OCI-LY7 (cell line): Measurements from ENCODE around the gene CHD8. TPM values are rescaled to one million over a fixed set of nuclear protein-coding genes. Genes with fewer than 3 reads are reported as not detected.
A peak's percentile ranks its signal among the peaks of the same experiment; 100 is the strongest.
"Not testable (repeated sequence)": the region's sequence is repeated elsewhere in the genome, so short reads cannot be mapped to it uniquely, and the experiment has no call there.

Experiments
- BruUV-seq: library from RNA; stranded (reverse); fragments of 400-500 nt; replicated peaks from 2 replicates; lab custom pipeline; 2021; lab: Mats Ljungman, UMichigan
- CTCF ChIA-PET: fragments of 300-600 bp; sonication (Branson Sonifier 250); formaldehyde crosslinking; loops from one replicate; lab custom pipeline; 2022; ENCODE audit warnings: antibody characterized with exemption; ENCODE audit not compliant: unreplicated experiment; lab: Charles Lee
- POLR2A ChIA-PET: fragments of 300-600 bp; sonication (Branson Sonifier 250); formaldehyde crosslinking; loops from one replicate; lab custom pipeline; 2022; ENCODE audit warnings: antibody characterized with exemption; lab: Charles Lee
- DNase-seq: peaks from one replicate; pipeline ENCODE4 v3.0.0-alpha.2; 2015; ENCODE audit warnings: low spot score
- H2AFZ ChIP-seq: fragments of 200-600 bp; sonication (generic), shearing (Covaris generic); 2 replicates; pipeline ENCODE4 v1.6.1; 2014; ENCODE audit warnings: mild to moderate bottlenecking, antibody characterized with exemption, low read length, moderate library complexity
- H3K27ac ChIP-seq: fragments of 200-600 bp; sonication (generic); 2 replicates; pipeline ENCODE4 v1.5.1; 2014; ENCODE audit warnings: mixed run types, low read depth, mild to moderate bottlenecking, moderate library complexity, low read length, inconsistent platforms; ENCODE audit not compliant: poor library complexity, severe bottlenecking
- H3K36me3 ChIP-seq: fragments of 200-600 bp; sonication (generic); 2 replicates; pipeline ENCODE4 v1.6.1; 2014; ENCODE audit warnings: mild to moderate bottlenecking, antibody characterized with exemption, low read length, moderate library complexity, mixed read lengths; ENCODE audit not compliant: insufficient read depth
- H3K4me1 ChIP-seq: fragments of 200-600 bp; sonication (generic); 2 replicates; pipeline ENCODE4 v1.5.1; 2014; ENCODE audit warnings: mild to moderate bottlenecking, low read length; ENCODE audit not compliant: insufficient read depth, poor library complexity, severe bottlenecking
- H3K4me2 ChIP-seq: fragments of 200-600 bp; sonication (generic); 2 replicates; pipeline ENCODE4 v1.6.1; 2014; ENCODE audit warnings: mild to moderate bottlenecking, low read length
- H3K4me3 ChIP-seq: fragments of 200-600 bp; sonication (generic); 2 replicates; pipeline ENCODE4 v1.5.1; 2014; ENCODE audit warnings: mild to moderate bottlenecking, low read depth, low read length; ENCODE audit not compliant: poor library complexity, severe bottlenecking
- H3K79me2 ChIP-seq: fragments of 200-600 bp; sonication (generic); 2 replicates; pipeline ENCODE4 v1.6.1; 2016; ENCODE audit warnings: low read depth, mild to moderate bottlenecking, low read length, moderate library complexity, mixed read lengths; ENCODE audit not compliant: insufficient read depth
- H3K9me2 ChIP-seq: fragments of 200-600 bp; sonication (generic); 2 replicates; pipeline ENCODE4 v1.6.1; 2016; ENCODE audit warnings: mild to moderate bottlenecking, low read length, mixed read lengths; ENCODE audit not compliant: insufficient read depth
- H3K9me3 ChIP-seq: fragments of 200-600 bp; sonication (generic); 2 replicates; pipeline ENCODE4 v1.6.1; 2014; ENCODE audit warnings: mild to moderate bottlenecking, mixed run types, low read length, mixed read lengths
- H4K20me1 ChIP-seq: fragments of 200-600 bp; sonication (generic); 2 replicates; pipeline ENCODE4 v1.6.1; 2014; ENCODE audit warnings: mild to moderate bottlenecking, antibody characterized with exemption, low read length, moderate library complexity, mixed read lengths; ENCODE audit not compliant: insufficient read depth
- EZH2phosphoT487 ChIP-seq: fragments of 200-600 bp; sonication (generic); IDR thresholded peaks from 2 replicates; pipeline ENCODE4 v1.6.1; 2018; ENCODE audit warnings: low read depth, borderline replicate concordance, mild to moderate bottlenecking, mixed run types, antibody characterized with exemption, low read length, moderate library complexity, mixed read lengths
- intact Hi-C: fragments of 100-400 bp; cut with micrococcal nuclease; formaldehyde crosslinking; loops from one replicate; pipeline ENCODE4 v1.10.0; 2022; ENCODE audit not compliant: unreplicated experiment
- total RNA-seq, 2 experiments: library from RNA; depleted of rRNA in 1 of 2; stranded (reverse); fragments of >200 nt in 1 of 2; shearing (Covaris generic) in 1 of 2; gene quantifications; 2 replicates each; pipeline ENCODE4 v1.2.3, GENCODE V29; 2014 to 2022
- TF ChIP-seq, protein P1 (sequence below): fragments of 200-600 bp; sonication (generic); conservative IDR thresholded peaks from 2 replicates; pipeline ENCODE4 v1.5.1; 2014; ENCODE audit warnings: mild to moderate bottlenecking, antibody characterized with exemption, low read length, moderate library complexity, mixed read lengths

The CHD8 gene
- total RNA-seq, 2 experiments from 2014 or later: 64.1 to 115 TPM

DNA sequence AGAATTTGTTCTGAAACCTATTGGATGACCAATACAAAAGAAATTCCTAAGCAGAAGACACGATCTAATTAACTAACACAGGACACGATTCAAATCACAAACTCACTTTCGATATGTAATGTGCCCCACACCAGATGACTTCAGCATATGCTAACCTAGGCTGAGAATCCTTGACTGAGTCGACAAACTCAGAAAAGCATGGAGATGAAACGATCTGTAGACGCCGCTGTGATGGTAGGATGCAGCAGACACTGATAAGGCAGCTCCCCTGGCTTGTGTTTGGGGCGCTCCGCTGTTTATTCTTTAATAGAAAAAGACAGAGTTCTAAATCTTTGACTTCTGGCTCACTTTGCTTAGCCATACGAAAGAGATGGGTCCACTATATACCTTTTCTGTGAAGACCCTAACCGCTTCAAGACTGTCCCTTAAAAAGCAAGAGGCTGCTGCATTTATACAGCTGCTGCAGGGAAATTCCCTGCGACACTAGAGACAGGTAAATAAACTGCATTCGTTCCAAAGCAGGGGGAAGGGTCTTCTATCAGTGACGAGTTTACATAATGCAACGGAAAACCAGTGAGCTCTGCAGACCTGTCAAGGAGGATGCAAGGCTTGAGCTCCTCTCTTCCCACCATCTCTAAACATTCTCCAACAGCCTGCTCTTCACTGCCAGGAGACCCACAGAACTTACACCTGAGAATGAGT, 929 bp downstream of the CHD8 start:
- intact Hi-C loops: no loop called here
- ChIA-PET POLR2A (interaction anchor here (0.9 to 4.1 kb wide), 7 partner anchors 8 to 185 kb away, joined by 3 to 35 read pairs (median 6); partner anchors contain the start of genes RAB2B, SALL2 and TOX4), CTCF (interaction anchor here (0.6 to 1.7 kb wide), 3 partner anchors 10 to 146 kb away, joined by 3 to 5 read pairs (median 3); no protein-coding TSS in a partner anchor)
- H3K36me3 ChIP-seq: peaks cover 42% of the 10 kb centered on the region
- peak overlapping the region; percentile 88 for H3K4me2 ChIP-seq
- H2AFZ ChIP-seq: 0 out of 2 replicates have a peak overlapping the region, but pooled peaks have one; percentile 70
- H3K79me2 ChIP-seq: peaks cover 57% of the 10 kb centered on the region
- H3K27ac ChIP-seq: peak overlapping the region; percentile 73
- no peaks in the 10 kb centered on the region for H3K9me2 ChIP-seq
- H3K4me1 ChIP-seq: peaks cover 23% of the 10 kb centered on the region
- TSS peak; percentile 63 for BruUV-seq
- peak overlapping the region; percentile 91 for H3K4me3 ChIP-seq
- TF ChIP-seq, protein P1, sequence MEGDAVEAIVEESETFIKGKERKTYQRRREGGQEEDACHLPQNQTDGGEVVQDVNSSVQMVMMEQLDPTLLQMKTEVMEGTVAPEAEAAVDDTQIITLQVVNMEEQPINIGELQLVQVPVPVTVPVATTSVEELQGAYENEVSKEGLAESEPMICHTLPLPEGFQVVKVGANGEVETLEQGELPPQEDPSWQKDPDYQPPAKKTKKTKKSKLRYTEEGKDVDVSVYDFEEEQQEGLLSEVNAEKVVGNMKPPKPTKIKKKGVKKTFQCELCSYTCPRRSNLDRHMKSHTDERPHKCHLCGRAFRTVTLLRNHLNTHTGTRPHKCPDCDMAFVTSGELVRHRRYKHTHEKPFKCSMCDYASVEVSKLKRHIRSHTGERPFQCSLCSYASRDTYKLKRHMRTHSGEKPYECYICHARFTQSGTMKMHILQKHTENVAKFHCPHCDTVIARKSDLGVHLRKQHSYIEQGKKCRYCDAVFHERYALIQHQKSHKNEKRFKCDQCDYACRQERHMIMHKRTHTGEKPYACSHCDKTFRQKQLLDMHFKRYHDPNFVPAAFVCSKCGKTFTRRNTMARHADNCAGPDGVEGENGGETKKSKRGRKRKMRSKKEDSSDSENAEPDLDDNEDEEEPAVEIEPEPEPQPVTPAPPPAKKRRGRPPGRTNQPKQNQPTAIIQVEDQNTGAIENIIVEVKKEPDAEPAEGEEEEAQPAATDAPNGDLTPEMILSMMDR: no peak
- no peak for TF ChIP-seq EZH2phosphoT487
- no peaks in the 10 kb centered on the region for H3K9me3 ChIP-seq
- peak; percentile 36 for DNase-seq
- H4K20me1 ChIP-seq: peaks cover 17% of the 10 kb centered on the region; the same call in 1 of the 2 replicates

DNA sequence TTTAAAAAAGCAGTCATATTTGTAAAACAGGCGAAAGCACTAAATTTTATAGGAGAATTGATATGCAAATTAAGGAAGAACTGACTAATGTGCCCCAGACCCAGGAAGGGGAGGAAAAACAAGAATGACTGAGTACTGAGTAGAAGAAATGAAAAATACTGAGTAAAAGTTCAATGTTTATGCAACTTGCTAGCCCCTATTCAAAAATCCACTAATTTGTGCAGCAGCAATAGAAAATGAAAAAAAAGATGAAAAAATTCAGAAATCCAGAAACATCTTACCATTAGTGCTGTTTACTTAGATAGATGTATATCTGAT, 6.1 kb downstream of the CHD8 start:
- no peak overlapping the region for H2AFZ ChIP-seq
- H4K20me1 ChIP-seq: peaks cover 14% of the 10 kb centered on the region; the same call in 1 of the 2 replicates
- DNase-seq: no peak
- no peak overlapping the region for H3K4me2 ChIP-seq
- H3K36me3 ChIP-seq: peaks cover 53% of the 10 kb centered on the region
- H3K4me3 ChIP-seq: no peak overlapping the region
- H3K27ac ChIP-seq: no peak overlapping the region
- peaks cover 22% of the 10 kb centered on the region for H3K4me1 ChIP-seq
- no peaks in the 10 kb centered on the region for H3K9me2 ChIP-seq
- H3K9me3 ChIP-seq: no peaks in the 10 kb centered on the region
- ChIA-PET CTCF (no interaction called here), POLR2A (interaction anchor here (1.1 kb wide), 1 partner anchor 13 kb away, joined by 5 read pairs; no protein-coding TSS in a partner anchor)
- no TSS peak for BruUV-seq
- TF ChIP-seq, protein P1: no peak
- no peak for TF ChIP-seq EZH2phosphoT487
- intact Hi-C loops: no loop called here
- H3K79me2 ChIP-seq: peaks cover 92% of the 10 kb centered on the region

DNA sequence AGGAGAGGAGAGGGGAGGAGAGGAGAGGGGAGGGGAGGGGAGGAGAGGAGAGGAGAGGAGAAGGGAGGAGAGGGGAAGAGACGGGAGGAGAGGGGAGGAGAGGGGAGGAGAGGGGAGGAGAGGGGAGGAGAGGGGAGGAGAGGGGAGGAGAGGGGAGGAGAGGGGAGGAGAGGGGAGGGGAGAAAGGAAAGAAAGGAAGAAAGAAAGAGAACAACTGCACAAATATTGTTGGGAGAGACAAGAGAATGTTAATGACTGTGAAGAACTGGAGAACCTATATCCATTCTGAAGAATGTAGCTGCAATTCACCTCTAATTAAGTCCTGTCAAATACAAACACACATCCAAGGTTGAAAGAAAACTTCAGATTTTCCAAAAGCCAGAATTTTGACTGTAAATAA, 13.3 kb downstream of the CHD8 start:
- H3K4me2 ChIP-seq, BruUV-seq, DNase-seq, H3K4me3 ChIP-seq, intact Hi-C loops, H3K9me3 ChIP-seq, H4K20me1 ChIP-seq, H3K27ac ChIP-seq, H2AFZ ChIP-seq, CTCF ChIA-PET, H3K9me2 ChIP-seq, H3K4me1 ChIP-seq: not testable (repeated sequence)
- peaks cover 60% of the 10 kb centered on the region for H3K79me2 ChIP-seq
- peaks cover 21% of the 10 kb centered on the region; the same call in 1 of the 2 replicates for H3K36me3 ChIP-seq
- POLR2A ChIA-PET: interaction anchor here (0.6 to 3.3 kb wide), 4 partner anchors 8 to 109 kb away, joined by 3 to 22 read pairs (median 5); partner anchors contain the start of gene CHD8
